Measurements from ENCODE around the gene MROH2A.

DNA sequence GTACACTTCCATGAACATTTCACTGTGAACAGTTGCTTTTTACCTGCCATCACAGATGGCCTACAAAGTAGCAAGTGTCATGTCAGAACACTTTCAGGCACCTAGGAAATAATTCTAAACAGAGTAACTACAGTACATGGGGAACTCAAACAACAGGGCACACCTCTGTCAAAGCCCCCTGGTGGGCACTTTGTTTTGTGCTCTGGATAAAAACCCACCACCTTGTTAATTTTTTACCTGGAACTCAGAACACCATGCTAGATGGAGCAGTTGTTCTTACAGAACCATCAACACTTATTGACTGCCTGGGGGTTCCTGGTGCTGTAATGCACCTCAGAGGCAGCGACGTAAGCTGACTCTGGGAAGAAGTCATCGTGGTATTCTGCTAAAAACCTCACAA is 87.7 kb downstream of the MROH2A start:
- TF ChIP-seq, protein P1, sequence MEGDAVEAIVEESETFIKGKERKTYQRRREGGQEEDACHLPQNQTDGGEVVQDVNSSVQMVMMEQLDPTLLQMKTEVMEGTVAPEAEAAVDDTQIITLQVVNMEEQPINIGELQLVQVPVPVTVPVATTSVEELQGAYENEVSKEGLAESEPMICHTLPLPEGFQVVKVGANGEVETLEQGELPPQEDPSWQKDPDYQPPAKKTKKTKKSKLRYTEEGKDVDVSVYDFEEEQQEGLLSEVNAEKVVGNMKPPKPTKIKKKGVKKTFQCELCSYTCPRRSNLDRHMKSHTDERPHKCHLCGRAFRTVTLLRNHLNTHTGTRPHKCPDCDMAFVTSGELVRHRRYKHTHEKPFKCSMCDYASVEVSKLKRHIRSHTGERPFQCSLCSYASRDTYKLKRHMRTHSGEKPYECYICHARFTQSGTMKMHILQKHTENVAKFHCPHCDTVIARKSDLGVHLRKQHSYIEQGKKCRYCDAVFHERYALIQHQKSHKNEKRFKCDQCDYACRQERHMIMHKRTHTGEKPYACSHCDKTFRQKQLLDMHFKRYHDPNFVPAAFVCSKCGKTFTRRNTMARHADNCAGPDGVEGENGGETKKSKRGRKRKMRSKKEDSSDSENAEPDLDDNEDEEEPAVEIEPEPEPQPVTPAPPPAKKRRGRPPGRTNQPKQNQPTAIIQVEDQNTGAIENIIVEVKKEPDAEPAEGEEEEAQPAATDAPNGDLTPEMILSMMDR (IDR thresholded peaks at IDR 0.05): no peak
- TF ChIP-seq POLR2A (IDR thresholded peaks at IDR 0.05): no peak
- no peak for TF ChIP-seq POLR2AphosphoS5 (IDR thresholded peaks at IDR 0.05; ENCODE audit: insufficient read depth in 1 of 2, low read depth in 1 of 2)
